Measurements from ENCODE around the gene WDFY3.
"Not testable (repeated sequence)": the region's sequence is repeated elsewhere in the genome, so short reads cannot be mapped to it uniquely, and the experiment has no call there.

Gene WDFY3

GRCh38 chr4:84718699-84719098 is 247.8 kb downstream of the WDFY3 start:
- DNase-seq (ENCODE audit: low read depth), result no peak

- DNase-seq (ENCODE audit: low read depth), result no peak
Observed at GRCh38 chr4:84710548-84710947, 255.9 kb downstream of the WDFY3 start.

GRCh38 chr4:84708406-84709135 is 257.9 kb downstream of the WDFY3 start:
- peak; percentile 62 for DNase-seq (ENCODE audit: low read depth)

GRCh38 chr4:84706286-84706685 is 260.2 kb downstream of the WDFY3 start:
- no peak for DNase-seq (ENCODE audit: low read depth)

- no peak for DNase-seq (ENCODE audit: low read depth)
Observed at GRCh38 chr4:84699001-84699671, 267.4 kb downstream of the WDFY3 start.

- DNase-seq (ENCODE audit: low read depth), result no peak
Observed at GRCh38 chr4:84697615-84698201, 268.8 kb downstream of the WDFY3 start.

GRCh38 chr4:84697159-84697558 is 269.3 kb downstream of the WDFY3 start:
- DNase-seq (ENCODE audit: low read depth), result no peak

- no peak for DNase-seq (ENCODE audit: low read depth)
Observed at GRCh38 chr4:84691800-84692199, 274.7 kb downstream of the WDFY3 start.

GRCh38 chr4:84691170-84691691 is 275.3 kb downstream of the WDFY3 start:
- peak; percentile 95 for DNase-seq (ENCODE audit: low read depth)

- DNase-seq (ENCODE audit: low read depth), result peak; percentile 32
Observed at GRCh38 chr4:84690481-84690880, 276.0 kb downstream of the WDFY3 start.

GRCh38 chr4:84689197-84689596 is 277.3 kb downstream of the WDFY3 start:
- DNase-seq (ENCODE audit: low read depth), result no peak

GRCh38 chr4:84688605-84689004 is 277.9 kb downstream of the WDFY3 start:
- DNase-seq (ENCODE audit: low read depth), result no peak

GRCh38 chr4:84685105-84685504 is 281.4 kb downstream of the WDFY3 start:
- DNase-seq (ENCODE audit: low read depth), result no peak

GRCh38 chr4:84684361-84684760 is 282.1 kb downstream of the WDFY3 start:
- DNase-seq (ENCODE audit: low read depth), result no peak

- no peak for DNase-seq (ENCODE audit: low read depth)
Observed at GRCh38 chr4:84683064-84683850, 283.2 kb downstream of the WDFY3 start.

- not testable (repeated sequence) for DNase-seq (ENCODE audit: low read depth)
Observed at GRCh38 chr4:84682661-84683060, 283.8 kb downstream of the WDFY3 start.

GRCh38 chr4:84681486-84682274 is 284.8 kb downstream of the WDFY3 start:
- DNase-seq (ENCODE audit: low read depth), result peak; percentile 87

GRCh38 chr4:84680956-84681355 is 285.5 kb downstream of the WDFY3 start:
- no peak for DNase-seq (ENCODE audit: low read depth)

GRCh38 chr4:84678976-84679744 is 287.3 kb downstream of the WDFY3 start:
- no peak for DNase-seq (ENCODE audit: low read depth)

- DNase-seq (ENCODE audit: low read depth), result no peak
Observed at GRCh38 chr4:84677995-84678394, 288.5 kb downstream of the WDFY3 start.

GRCh38 chr4:84677093-84677492 is 289.4 kb downstream of the WDFY3 start:
- no peak for DNase-seq (ENCODE audit: low read depth)

Data from iris pigment epithelial cell (primary cell).